IMR-90 (cell line): ENCODE data around the gene SLC27A1.
A peak's percentile ranks its signal among the peaks of the same experiment; 100 is the strongest.

Source experiments
- CEBPB ChIP-seq: IDR thresholded peaks from 2 replicates; pipeline ENCODE4 v1.6.1; 2012; ENCODE audit warnings: low read depth, low read length, improper control_type of control experiment
- CHD1 ChIP-seq: IDR thresholded peaks from 2 replicates; pipeline ENCODE4 v1.6.1; 2012; ENCODE audit warnings: low read depth, low read length, improper control_type of control experiment
- FOS ChIP-seq: fragments of 150-350 bp; IDR thresholded peaks from 2 replicates; pipeline ENCODE4 v1.6.1; 2016; ENCODE audit warnings: low read depth, low read length
- MAFK ChIP-seq: IDR thresholded peaks from 2 replicates; pipeline ENCODE4 v1.6.1; 2012; ENCODE audit warnings: low read depth, low read length, improper control_type of control experiment
- MXI1 ChIP-seq: IDR thresholded peaks from 2 replicates; pipeline ENCODE4 v1.6.1; 2012; ENCODE audit warnings: low read depth, mild to moderate bottlenecking, low read length, moderate library complexity, borderline replicate concordance
- POLR2A ChIP-seq: IDR thresholded peaks from 2 replicates; pipeline ENCODE4 v1.6.1; 2012; ENCODE audit warnings: mild to moderate bottlenecking, low read depth, low read length
- RAD21 ChIP-seq: IDR thresholded peaks from 2 replicates; pipeline ENCODE4 v1.6.1; 2012; ENCODE audit warnings: low read length, improper control_type of control experiment
- RCOR1 ChIP-seq: IDR thresholded peaks from 2 replicates; pipeline ENCODE4 v1.6.1; 2012; ENCODE audit warnings: mild to moderate bottlenecking, low read length, improper control_type of control experiment; ENCODE audit not compliant: insufficient replicate concordance
- RFX5 ChIP-seq: IDR thresholded peaks from 2 replicates; pipeline ENCODE4 v1.8.0; 2012; ENCODE audit warnings: low read depth, mild to moderate bottlenecking, low read length, moderate library complexity
- SMC3 ChIP-seq: fragments of 150-350 bp; IDR thresholded peaks from 2 replicates; pipeline ENCODE4 v1.6.1; 2016; ENCODE audit warnings: low read depth, mild to moderate bottlenecking, antibody characterized with exemption, low read length, moderate library complexity
- TF ChIP-seq, protein P1 (sequence below): conservative IDR thresholded peaks from 2 replicates; pipeline ENCODE4 v1.5.1; 2012; ENCODE audit warnings: mild to moderate bottlenecking, low read depth, low read length, improper control_type of control experiment
- TF ChIP-seq, protein P2 (sequence below): fragments of 150-350 bp; IDR thresholded peaks from 2 replicates; pipeline ENCODE4 v1.6.1; 2017; ENCODE audit warnings: mild to moderate bottlenecking, antibody characterized with exemption, low read length, low read depth
- TF ChIP-seq, protein P3 (sequence below): fragments of 150-350 bp; IDR thresholded peaks from 2 replicates; pipeline ENCODE4 v1.6.1; 2016; ENCODE audit warnings: low read depth, mild to moderate bottlenecking, low read length, moderate library complexity, borderline replicate concordance

DNA sequence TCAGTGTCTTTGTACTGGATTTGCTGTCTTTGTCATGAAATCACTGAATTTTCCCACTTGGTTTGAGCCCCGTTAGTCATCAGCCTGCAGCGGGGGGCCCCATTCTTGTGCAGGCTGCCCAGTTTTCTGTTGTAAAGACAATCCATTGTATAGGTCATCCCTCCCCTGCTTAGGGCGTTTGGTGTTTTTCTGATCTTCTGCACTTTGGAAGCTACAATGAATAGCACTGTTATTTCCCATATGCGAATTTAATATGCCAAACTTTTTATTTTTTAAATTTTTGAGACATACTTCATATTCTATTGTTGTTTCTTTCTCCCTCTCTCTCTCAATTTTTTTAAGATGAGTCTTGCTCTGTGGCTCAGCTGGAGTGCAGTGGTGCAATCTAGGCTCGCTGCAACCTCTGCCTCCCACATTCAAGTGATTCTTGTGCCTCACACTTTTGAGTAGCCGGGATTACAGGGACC, 9.0 kb downstream of the SLC27A1 start:
- TF ChIP-seq FOS (no peak), POLR2A (no peak), RFX5 (no peak), RAD21 (no peak), RCOR1 (no peak), SMC3 (no peak), CEBPB (peak; percentile 76), CHD1 (no peak), MXI1 (no peak), MAFK (no peak)
- TF ChIP-seq, protein P1, sequence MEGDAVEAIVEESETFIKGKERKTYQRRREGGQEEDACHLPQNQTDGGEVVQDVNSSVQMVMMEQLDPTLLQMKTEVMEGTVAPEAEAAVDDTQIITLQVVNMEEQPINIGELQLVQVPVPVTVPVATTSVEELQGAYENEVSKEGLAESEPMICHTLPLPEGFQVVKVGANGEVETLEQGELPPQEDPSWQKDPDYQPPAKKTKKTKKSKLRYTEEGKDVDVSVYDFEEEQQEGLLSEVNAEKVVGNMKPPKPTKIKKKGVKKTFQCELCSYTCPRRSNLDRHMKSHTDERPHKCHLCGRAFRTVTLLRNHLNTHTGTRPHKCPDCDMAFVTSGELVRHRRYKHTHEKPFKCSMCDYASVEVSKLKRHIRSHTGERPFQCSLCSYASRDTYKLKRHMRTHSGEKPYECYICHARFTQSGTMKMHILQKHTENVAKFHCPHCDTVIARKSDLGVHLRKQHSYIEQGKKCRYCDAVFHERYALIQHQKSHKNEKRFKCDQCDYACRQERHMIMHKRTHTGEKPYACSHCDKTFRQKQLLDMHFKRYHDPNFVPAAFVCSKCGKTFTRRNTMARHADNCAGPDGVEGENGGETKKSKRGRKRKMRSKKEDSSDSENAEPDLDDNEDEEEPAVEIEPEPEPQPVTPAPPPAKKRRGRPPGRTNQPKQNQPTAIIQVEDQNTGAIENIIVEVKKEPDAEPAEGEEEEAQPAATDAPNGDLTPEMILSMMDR = no peak
- TF ChIP-seq, protein P2, sequence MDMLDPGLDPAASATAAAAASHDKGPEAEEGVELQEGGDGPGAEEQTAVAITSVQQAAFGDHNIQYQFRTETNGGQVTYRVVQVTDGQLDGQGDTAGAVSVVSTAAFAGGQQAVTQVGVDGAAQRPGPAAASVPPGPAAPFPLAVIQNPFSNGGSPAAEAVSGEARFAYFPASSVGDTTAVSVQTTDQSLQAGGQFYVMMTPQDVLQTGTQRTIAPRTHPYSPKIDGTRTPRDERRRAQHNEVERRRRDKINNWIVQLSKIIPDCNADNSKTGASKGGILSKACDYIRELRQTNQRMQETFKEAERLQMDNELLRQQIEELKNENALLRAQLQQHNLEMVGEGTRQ = no peak
- TF ChIP-seq, protein P3, sequence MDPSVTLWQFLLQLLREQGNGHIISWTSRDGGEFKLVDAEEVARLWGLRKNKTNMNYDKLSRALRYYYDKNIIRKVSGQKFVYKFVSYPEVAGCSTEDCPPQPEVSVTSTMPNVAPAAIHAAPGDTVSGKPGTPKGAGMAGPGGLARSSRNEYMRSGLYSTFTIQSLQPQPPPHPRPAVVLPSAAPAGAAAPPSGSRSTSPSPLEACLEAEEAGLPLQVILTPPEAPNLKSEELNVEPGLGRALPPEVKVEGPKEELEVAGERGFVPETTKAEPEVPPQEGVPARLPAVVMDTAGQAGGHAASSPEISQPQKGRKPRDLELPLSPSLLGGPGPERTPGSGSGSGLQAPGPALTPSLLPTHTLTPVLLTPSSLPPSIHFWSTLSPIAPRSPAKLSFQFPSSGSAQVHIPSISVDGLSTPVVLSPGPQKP = no peak
